ENCODE data around the gene ASXL3. TPM values are rescaled to one million over a fixed set of nuclear protein-coding genes. Genes with fewer than 3 reads are reported as not detected.

The ASXL3 gene
- total RNA-seq, 1 experiment from 2014 or later = under 0.01 TPM

DNA sequence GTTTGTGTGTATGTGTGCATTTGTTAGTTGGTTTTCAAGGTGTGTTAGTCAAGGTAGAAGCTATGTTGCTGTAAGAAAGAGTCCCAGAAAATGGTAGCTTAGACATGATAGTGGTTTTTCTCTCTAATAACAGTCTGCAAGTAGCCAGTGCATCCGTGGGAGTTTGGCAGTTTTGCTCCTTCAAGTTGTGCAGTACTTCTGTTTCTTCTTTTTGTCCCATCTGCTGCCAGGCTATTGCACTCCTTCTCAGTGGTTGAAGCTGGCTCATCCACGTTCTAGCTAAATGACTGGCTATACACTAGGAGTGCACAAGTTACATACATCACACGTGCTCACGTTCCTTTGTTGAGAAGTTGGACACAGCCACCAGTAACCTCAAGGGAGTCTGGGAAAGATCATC, 134.7 kb downstream of the ASXL3 start:
- no peak for DNase-seq (ENCODE audit: low read depth)

- no peak for DNase-seq (ENCODE audit: low read depth)
These were observed 138.2 kb downstream of the ASXL3 start for GRCh38 chr18:33716061-33716683.

DNA sequence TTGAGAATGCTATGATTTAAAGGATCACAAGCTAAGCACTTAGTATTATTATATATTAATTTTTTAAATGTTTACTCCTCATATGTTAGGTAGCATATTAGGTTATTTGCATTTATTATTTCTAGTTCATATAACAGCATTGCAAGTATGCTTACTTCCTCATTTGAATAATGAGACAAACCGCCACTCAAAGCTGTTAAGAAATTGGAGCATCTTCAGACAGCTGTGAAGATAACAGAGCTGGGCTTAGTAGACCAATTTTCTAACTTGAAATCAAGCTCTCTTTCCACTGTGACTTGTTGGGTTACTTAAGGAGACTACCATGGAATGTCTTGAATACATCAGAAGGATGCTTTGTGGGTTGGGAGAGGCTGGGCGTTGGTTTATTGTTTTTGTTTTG, 139.3 kb downstream of the ASXL3 start:
- no peak for DNase-seq (ENCODE audit: low read depth)

DNA sequence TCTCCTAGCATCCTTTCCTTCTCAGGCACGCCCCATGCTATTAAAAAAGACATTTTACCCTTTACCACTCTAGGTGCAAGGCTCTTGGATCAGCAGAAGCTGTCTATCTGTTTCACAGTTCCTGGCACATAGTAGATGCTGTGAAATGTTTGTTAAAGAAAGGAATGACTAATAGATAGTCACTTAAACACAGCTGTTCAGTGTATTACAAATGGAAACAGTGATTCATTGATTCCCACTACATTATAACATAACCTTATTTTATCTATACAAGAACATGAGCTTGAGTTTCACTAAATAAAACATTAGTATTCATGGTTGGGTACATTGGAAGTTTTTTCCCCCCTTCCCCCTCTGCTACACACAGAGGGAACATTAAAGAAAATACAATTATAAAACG, 142.1 kb downstream of the ASXL3 start:
- DNase-seq (ENCODE audit: low read depth) = no peak

GRCh38 chr18:33729556-33729955, 151.5 kb downstream of the ASXL3 start:
- DNase-seq (ENCODE audit: low read depth) = no peak

DNA sequence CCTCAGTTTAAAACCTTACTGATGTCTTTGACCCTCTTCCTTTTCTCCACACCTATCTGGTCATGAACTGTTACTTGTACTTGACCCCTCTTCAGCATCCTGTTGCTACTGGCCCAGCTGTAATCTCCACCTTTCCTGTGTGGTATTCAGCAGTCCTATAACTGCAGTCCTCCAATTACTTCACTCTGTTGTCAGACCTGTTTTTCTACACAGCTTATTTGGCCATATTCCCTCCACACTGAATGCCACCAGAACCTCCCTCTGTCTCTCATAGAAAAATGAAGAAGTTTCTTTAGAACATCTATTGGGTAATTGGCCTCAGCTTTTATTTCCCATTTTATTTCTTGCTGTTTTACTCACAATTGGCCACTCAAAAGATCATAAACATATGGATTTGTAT, 155.4 kb downstream of the ASXL3 start:
- DNase-seq (ENCODE audit: low read depth) = no peak

- DNase-seq (ENCODE audit: low read depth) = no peak
These were observed 157.4 kb downstream of the ASXL3 start for GRCh38 chr18:33735428-33735827.

DNA sequence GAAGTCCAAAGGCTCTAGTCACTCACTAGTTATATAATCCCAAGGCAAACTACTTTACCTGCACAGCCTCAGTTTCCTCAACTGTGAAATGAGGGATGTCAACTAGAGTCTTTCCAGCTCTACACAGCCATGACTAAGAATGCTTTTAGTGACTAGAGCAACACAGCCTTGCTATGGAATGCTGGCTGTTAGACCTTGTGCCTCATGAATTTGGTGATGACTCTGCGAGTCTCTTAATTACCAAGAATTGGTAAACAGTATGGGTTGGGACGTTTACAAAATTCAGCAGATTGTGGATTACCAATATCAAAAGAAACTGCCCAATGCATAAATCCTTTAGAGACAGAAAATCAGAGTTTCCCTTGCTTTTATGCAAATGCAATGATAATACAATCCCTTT, 163.7 kb downstream of the ASXL3 start:
- DNase-seq (ENCODE audit: low read depth) = no peak

DNA sequence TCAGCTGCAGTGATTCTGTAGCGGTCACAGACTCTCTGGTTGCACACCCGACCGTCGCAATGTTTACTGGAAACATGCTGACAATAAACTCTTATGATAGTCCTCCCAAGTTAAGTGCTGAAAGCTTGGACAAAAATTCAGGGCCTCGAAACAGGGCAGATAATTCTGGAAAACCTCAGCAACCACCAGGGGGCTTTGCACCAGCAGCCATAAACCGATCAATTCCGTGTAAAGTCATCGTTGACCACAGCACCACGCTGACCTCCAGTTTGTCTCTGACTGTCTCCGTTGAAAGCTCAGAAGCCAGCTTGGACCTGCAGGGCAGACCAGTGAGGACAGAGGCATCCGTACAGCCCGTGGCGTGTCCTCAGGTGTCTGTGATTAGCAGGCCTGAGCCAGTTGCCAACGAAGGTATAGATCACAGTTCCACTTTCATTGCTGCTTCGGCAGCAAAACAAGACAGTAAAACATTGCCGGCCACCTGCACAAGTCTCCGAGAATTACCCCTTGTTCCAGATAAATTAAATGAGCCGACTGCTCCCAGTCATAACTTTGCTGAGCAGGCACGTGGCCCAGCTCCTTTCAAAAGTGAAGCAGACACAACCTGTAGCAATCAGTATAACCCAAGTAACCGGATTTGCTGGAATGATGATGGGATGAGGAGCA, 166.1 kb downstream of the ASXL3 start:
- DNase-seq (ENCODE audit: low read depth) = no peak

- DNase-seq (ENCODE audit: low read depth) = no peak
These were observed 167.3 kb downstream of the ASXL3 start for GRCh38 chr18:33745151-33745795.

DNA sequence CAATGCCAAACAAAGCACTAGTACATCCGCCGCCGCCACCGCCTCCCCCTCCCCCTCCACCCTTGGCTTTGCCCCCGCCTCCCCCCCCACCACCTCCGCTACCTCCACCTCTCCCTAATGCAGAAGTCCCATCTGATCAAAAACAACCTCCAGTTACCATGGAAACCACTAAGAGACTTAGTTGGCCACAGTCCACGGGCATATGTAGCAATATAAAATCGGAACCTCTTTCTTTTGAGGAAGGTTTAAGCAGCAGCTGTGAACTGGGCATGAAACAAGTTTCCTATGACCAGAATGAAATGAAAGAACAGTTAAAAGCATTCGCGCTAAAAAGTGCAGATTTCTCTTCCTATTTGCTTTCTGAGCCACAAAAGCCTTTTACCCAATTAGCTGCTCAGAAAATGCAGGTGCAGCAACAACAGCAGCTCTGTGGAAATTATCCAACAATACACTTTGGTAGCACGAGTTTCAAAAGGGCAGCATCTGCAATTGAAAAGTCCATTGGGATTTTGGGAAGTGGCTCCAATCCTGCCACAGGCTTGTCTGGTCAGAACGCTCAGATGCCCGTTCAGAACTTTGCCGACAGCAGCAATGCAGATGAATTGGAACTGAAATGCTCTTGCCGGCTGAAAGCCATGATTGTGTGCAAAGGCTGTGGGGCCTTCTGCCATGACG, 168.0 kb downstream of the ASXL3 start:
- no peak for DNase-seq (ENCODE audit: low read depth)

DNA sequence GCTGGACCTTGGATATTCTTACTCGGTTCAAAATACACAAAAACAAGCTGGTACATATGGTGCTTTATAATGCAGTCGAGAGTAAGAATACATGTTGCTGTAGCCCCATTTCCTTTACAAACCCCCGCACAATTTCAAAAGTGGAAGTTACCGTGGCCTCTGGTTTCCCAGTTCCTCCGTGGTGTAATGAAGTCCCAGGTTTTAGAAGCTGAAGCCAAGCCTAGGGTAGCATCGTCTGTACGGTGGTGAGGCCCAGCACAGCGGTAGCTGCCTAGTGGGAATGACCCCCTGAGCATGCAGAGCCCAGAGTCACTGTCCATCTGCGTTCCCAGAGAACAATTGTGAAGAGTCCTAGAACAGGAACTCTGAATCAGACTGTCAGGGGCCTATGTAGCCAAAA, 171.8 kb downstream of the ASXL3 start:
- DNase-seq (ENCODE audit: low read depth) = no peak

DNA sequence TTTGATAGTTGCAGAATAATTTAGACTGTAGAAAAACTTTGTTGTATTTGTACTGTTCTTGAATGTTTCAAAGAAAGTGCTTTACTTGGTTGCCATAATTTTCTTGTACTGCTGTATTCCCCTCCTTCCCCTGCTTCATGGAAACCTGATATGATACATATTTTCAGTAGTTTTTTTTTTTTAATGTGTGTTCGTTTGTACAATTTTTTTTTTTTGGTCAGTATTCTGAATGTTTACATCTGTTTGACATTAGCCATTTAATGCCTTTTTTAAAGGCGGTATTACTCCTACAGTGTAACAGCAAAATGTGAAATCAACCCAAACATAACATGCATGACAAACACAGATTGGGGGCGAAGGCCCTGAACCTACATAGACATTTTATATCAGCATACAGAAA, 172.3 kb downstream of the ASXL3 start:
- DNase-seq (ENCODE audit: low read depth) = no peak

DNA sequence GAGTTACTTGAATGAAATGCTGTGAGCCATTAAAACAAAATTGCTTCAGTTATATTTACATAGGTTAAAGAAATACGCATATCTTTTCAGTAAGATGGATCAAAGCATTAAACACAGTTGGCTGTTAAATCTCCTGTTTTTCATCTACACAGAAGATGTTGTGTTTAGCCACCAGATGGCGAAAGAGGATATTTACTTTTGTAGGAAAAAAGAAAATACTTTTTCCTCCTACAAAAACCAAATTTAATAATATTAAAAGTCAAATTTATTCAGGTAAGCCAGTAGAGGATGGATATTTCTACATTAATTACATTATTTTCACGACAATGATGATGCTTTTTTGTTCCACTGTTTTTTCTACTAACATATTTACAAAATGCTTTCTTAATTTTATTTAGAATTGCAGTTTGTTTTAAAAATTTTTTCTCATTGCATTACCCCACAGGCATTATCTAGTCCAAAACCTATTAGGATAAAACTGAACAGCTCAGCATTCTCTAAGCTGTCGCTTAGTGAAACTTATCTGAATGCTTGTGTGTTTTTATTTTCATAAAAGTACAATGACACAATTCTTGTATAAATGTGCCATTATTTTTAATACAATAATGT, 173.7 kb downstream of the ASXL3 start:
- DNase-seq (ENCODE audit: low read depth) = no peak

DNA sequence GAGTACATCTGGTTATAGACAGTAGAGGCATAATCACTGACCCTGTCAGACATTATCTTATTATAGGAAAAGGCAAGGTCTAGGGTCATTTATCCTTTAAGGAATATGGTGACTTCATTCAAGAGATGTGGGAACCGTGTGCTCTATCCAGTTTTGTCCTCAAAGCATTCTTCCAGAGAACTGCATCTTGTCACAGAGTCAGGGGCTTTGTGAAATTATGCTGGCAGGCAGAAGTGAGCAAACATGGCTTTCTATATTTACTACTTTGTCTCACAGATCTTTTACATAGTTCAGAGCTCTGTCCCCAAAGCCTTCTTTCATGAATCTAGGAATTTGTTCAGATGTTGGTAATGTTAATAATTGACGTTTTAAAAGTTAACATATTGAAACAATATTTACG, 177.4 kb downstream of the ASXL3 start:
- no peak for DNase-seq (ENCODE audit: low read depth)

DNA sequence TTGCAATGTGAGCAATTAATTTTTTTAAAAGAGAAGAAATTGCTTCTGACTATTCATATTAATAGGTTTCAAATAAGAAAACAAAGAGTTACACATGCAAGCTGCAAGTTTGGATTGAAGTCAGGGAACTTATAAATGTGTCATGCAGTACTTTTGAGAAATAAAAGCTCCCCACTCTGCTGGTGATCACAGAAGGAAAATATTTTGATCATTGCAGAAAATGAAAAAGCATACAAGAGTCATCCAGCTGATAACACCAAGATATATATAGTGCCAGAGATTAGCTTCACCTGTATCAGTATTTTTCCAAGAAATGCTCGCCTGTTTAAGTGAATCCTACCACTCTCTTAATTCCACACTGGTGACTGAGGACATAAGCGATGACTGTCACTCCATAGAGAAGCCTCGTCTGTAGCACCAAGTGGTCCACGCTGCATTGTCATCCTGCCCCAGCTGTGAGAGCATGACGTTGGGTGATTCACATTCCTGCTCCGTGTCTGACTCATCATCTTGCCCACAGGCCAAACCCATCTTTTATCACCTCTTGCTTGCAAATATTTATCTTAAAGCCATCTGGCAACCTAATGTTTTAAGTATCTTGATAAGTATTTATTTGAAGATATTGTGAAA, 178.0 kb downstream of the ASXL3 start:
- DNase-seq (ENCODE audit: low read depth) = peak; percentile 16

DNA sequence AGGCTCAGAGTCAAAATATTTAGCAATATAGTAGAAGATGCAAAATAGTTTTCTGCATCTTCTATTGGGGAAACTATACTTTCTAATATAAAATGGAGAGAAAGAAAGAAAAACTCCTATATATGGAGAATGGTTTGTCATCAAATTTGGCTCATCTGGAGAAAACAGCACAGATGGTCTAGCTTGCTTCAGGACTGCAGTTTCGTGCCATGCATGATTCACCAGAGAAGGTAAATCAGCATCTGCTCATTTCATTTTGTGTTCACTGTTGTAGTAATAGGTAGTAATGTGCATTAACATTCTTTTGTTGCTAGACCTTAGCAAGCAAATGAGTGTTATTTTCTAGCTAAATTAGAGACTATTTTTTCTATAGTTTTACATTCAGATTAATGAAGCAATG, 179.0 kb downstream of the ASXL3 start:
- DNase-seq (ENCODE audit: low read depth) = no peak

DNA sequence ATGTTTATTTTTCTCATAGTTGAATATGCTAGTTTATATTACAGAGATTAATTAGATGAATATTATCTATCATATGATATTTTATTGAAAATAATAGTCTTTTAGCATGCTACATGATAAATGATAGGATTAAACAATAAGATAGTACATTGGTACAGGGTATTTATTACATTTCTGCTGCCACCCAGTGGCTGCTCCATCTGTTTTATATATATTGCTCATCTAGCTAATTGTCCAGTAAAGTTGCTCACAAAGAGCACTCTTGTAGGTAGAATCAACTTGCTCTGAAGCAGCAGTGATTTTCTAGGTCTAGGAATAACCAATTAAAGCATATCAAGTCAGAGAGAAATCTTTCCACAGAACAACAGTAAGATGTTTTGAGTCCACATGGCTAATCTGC, 183.3 kb downstream of the ASXL3 start:
- no peak for DNase-seq (ENCODE audit: low read depth)

DNA sequence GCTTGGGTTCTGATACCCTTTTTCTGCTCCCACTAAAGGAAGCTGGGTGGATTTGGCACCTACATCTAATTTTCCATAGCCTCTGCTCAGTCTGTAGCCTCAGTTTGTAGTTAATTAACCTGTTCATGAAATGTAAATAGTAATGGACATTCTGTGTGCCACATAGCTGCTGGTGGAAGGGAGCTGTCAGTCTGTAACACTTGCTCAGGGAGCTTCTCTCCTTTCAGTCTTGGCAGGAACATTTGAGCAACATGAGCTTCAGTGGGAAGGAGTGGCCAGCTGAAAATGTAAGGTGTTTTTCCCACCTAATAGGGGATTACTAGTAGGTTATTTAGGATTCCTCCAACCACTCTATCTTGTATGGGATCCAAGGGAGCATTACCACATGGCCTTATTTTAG, 203.4 kb downstream of the ASXL3 start:
- DNase-seq (ENCODE audit: low read depth) = no peak
